Ishikawa (cell line): ENCODE data around the gene NPHP4.

ENCODE experiments used
- CEBPB ChIP-seq: IDR thresholded peaks from 2 replicates; pipeline ENCODE4 v1.6.1; 2012
- CREB1 ChIP-seq: IDR thresholded peaks from 2 replicates; pipeline ENCODE4 v1.6.1; 2012; ENCODE audit warnings: low read depth
- EGR1 ChIP-seq: IDR thresholded peaks from 2 replicates; pipeline ENCODE4 v1.6.1; 2012
- EP300 ChIP-seq: IDR thresholded peaks from 2 replicates; pipeline ENCODE4 v1.6.1; 2012; ENCODE audit warnings: borderline replicate concordance
- FOXM1 ChIP-seq: IDR thresholded peaks from 2 replicates; pipeline ENCODE4 v1.6.1; 2012; ENCODE audit warnings: low read depth, borderline replicate concordance
- MAX ChIP-seq: IDR thresholded peaks from 2 replicates; pipeline ENCODE4 v1.6.1; 2012
- NFIC ChIP-seq: IDR thresholded peaks from 2 replicates; pipeline ENCODE4 v1.6.1; 2012
- RAD21 ChIP-seq: IDR thresholded peaks from 2 replicates; pipeline ENCODE4 v1.6.1; 2012; ENCODE audit warnings: low read depth
- REST ChIP-seq: IDR thresholded peaks from 2 replicates; pipeline ENCODE4 v1.6.1; 2012; ENCODE audit warnings: low read depth, mild to moderate bottlenecking
- TAF1 ChIP-seq: IDR thresholded peaks from 2 replicates; pipeline ENCODE4 v1.6.1; 2012; ENCODE audit warnings: low read depth, mild to moderate bottlenecking
- TCF12 ChIP-seq: IDR thresholded peaks from 2 replicates; pipeline ENCODE4 v1.6.1; 2012; ENCODE audit warnings: low read depth
- TEAD4 ChIP-seq: IDR thresholded peaks from 2 replicates; pipeline ENCODE4 v1.6.1; 2012
- USF1 ChIP-seq: IDR thresholded peaks from 2 replicates; pipeline ENCODE4 v1.6.1; 2012
- YY1 ChIP-seq: IDR thresholded peaks from 2 replicates; pipeline ENCODE4 v1.6.1; 2012; ENCODE audit warnings: low read depth
- ZBTB7A ChIP-seq: IDR thresholded peaks from 2 replicates; pipeline ENCODE4 v1.6.1; 2012; ENCODE audit warnings: low read depth

Gene NPHP4

GRCh38 chr1:5861871-5862825 lies 130.1 kb downstream of the NPHP4 start:
- TF ChIP-seq FOXM1 (no peak), TEAD4 (no peak), USF1 (no peak), TCF12 (no peak), REST (no peak), CEBPB (no peak), EP300 (no peak), CREB1 (no peak), RAD21 (no peak), YY1 (no peak), NFIC (no peak)

GRCh38 chr1:5860277-5860676 lies 131.9 kb downstream of the NPHP4 start:
- no peak for TF ChIP-seq TCF12
- no peak for TF ChIP-seq USF1
- no peak for TF ChIP-seq TEAD4
- no peak for TF ChIP-seq EGR1

- no peak for TF ChIP-seq ZBTB7A
- no peak for TF ChIP-seq FOXM1
- TF ChIP-seq TEAD4 = no peak
- TF ChIP-seq RAD21 = no peak
- TF ChIP-seq CREB1 = no peak
- TF ChIP-seq USF1 = no peak
- TF ChIP-seq EGR1 = no peak
- TF ChIP-seq TAF1 = no peak
- no peak for TF ChIP-seq NFIC
- TF ChIP-seq EP300 = no peak
- TF ChIP-seq YY1 = no peak
- no peak for TF ChIP-seq TCF12
- no peak for TF ChIP-seq MAX
- no peak for TF ChIP-seq REST
- no peak for TF ChIP-seq CEBPB
Measured at GRCh38 chr1:5859766-5860165, 132.5 kb downstream of the NPHP4 start.

- TF ChIP-seq CEBPB (no peak), CREB1 (no peak), TEAD4 (no peak), RAD21 (no peak), USF1 (no peak), FOXM1 (no peak), ZBTB7A (no peak)
Measured at GRCh38 chr1:5858844-5859407, 133.3 kb downstream of the NPHP4 start.

GRCh38 chr1:5858246-5858645 lies 134.0 kb downstream of the NPHP4 start:
- no peak for TF ChIP-seq EGR1
- no peak for TF ChIP-seq CREB1
- TF ChIP-seq CEBPB = no peak
- TF ChIP-seq USF1 = no peak
- no peak for TF ChIP-seq REST
- TF ChIP-seq NFIC = no peak
- TF ChIP-seq ZBTB7A = no peak
- TF ChIP-seq TCF12 = no peak
- no peak for TF ChIP-seq FOXM1
